HepG2 (cell line): ENCODE results near the gene SLC20A1. TPM values are rescaled to one million over a fixed set of nuclear protein-coding genes. Genes with fewer than 3 reads are reported as not detected.

Source experiments
- ARNTL ChIP-seq: sonication (generic); formaldehyde crosslinking; IDR thresholded peaks from 2 replicates; pipeline ENCODE4 v1.4.0; 2020; ENCODE audit warnings: mild to moderate bottlenecking, missing genetic modification reagents
- FOXK2 ChIP-seq: fragments of 450-650 bp; IDR thresholded peaks from 2 replicates; pipeline ENCODE4 v1.6.1; 2016
- HDAC2 ChIP-seq: sonication (generic); formaldehyde crosslinking; IDR thresholded peaks from 2 replicates; pipeline ENCODE4 v1.4.0; 2020; ENCODE audit warnings: missing genetic modification reagents
- KDM2A ChIP-seq: sonication (generic); formaldehyde crosslinking; IDR thresholded peaks from 2 replicates; pipeline ENCODE4 v1.4.0; 2020; ENCODE audit warnings: low read depth, missing genetic modification reagents, borderline replicate concordance
- PPARG ChIP-seq: conservative IDR thresholded peaks from 2 replicates; pipeline ENCODE4 v1.6.1; 2016; ENCODE audit warnings: missing biosample characterization, missing genetic modification reagents
- SKIL ChIP-seq: sonication (generic); formaldehyde crosslinking; IDR thresholded peaks from 2 replicates; pipeline ENCODE4 v1.8.0; 2022; ENCODE audit warnings: missing genetic modification reagents, mild to moderate bottlenecking, moderate library complexity, borderline replicate concordance
- ZNF12 ChIP-seq: sonication (generic); formaldehyde crosslinking; IDR thresholded peaks from 2 replicates; pipeline ENCODE4 v1.5.0; 2020; ENCODE audit warnings: missing genetic modification reagents
- ZNF263 ChIP-seq: sonication (generic); formaldehyde crosslinking; IDR thresholded peaks from 2 replicates; pipeline ENCODE4 v1.4.0; 2020; ENCODE audit warnings: missing genetic modification reagents
- ZNF644 ChIP-seq: IDR thresholded peaks from 2 replicates; pipeline ENCODE4 v1.6.1; 2016; ENCODE audit warnings: low read depth
- ZNF672 ChIP-seq: sonication (generic); formaldehyde crosslinking; IDR thresholded peaks from 2 replicates; pipeline ENCODE4 v1.8.1; 2022; ENCODE audit warnings: missing genetic modification reagents
- ZNF737 ChIP-seq: sonication (generic); formaldehyde crosslinking; IDR thresholded peaks from 2 replicates; pipeline ENCODE4 v1.5.0; 2020; ENCODE audit warnings: missing genetic modification reagents, mild to moderate bottlenecking, borderline replicate concordance
- polyA plus RNA-seq, 8 experiments: library from polyadenylated mRNA; depleted of rRNA in 3 of 8; stranded (reverse) in 7 of 8; unstranded in 1 of 8; fragments of >200 nt; fragmentation: Illumina TruSeq in 4 of 8; extraction: Trizol in 4 of 8; gene quantifications; 2 replicates each; pipeline versions ENCODE4 v1.2.1 to v1.2.3, GENCODE V29; 2011 to 2016; ENCODE audit warnings: low read depth in 4 of 8, missing spikeins in 1 of 8, mixed read lengths in 1 of 8; ENCODE audit not compliant: insufficient read depth in 1 of 8
- total RNA-seq, 5 experiments: library from RNA; depleted of rRNA; stranded (reverse); fragments of >200 nt; fragmentation: Illumina TruSeq; extraction: Trizol; gene quantifications; 2 replicates each; pipeline ENCODE4 v1.2.3, GENCODE V29; 2016; ENCODE audit warnings: low read depth in 1 of 5
- TF ChIP-seq, protein P1 (sequence below): IDR thresholded peaks from 2 replicates; pipeline ENCODE4 v1.6.1; 2016; ENCODE audit warnings: missing compliant biosample characterization, missing genetic modification reagents, borderline replicate concordance
- TF ChIP-seq, protein P2 (sequence below): IDR thresholded peaks from 2 replicates; pipeline ENCODE4 v1.6.1; 2016; ENCODE audit warnings: low read depth, control low read depth
- TF ChIP-seq, protein P3 (sequence below): sonication (generic); formaldehyde crosslinking; IDR thresholded peaks from 2 replicates; pipeline ENCODE4 v1.4.0; 2020; ENCODE audit warnings: mild to moderate bottlenecking, missing genetic modification reagents
- TF ChIP-seq, protein P4 (sequence below): sonication (generic); formaldehyde crosslinking; IDR thresholded peaks from 2 replicates; pipeline ENCODE4 v1.4.0; 2020; ENCODE audit warnings: mild to moderate bottlenecking, missing genetic modification reagents, borderline replicate concordance

SLC20A1 gene
- total and polyA plus RNA-seq, 2 of the 13 experiments (the other 11 are each of a cell fraction or from before 2014, with no cell fraction given), result 54.0 to 85.9 TPM

- TF ChIP-seq ZNF737 (no peak), KDM2A (peak; percentile 73; the same call in 1 of the 2 replicates), HDAC2 (CRISPR knock-in tag) (peak; percentile 84; the same call in 1 of the 2 replicates), ARNTL (CRISPR knock-in tag) (peak; percentile 63; the same call in 1 of the 2 replicates), ZNF672 (CRISPR knock-in tag) (no peak), SKIL (CRISPR knock-in tag) (peak; percentile 73; the same call in 1 of the 2 replicates), ZNF644 (CRISPR knock-in tag) (peak; percentile 59; the same call in 1 of the 2 replicates), ZNF12 (CRISPR knock-in tag) (peak; percentile 86), PPARG (CRISPR knock-in tag) (peak; percentile 69; the same call in 1 of the 2 replicates), ZNF263 (CRISPR knock-in tag) (peak; percentile 62; the same call in 1 of the 2 replicates), FOXK2 (peak; percentile 71)
- TF ChIP-seq, protein P1, sequence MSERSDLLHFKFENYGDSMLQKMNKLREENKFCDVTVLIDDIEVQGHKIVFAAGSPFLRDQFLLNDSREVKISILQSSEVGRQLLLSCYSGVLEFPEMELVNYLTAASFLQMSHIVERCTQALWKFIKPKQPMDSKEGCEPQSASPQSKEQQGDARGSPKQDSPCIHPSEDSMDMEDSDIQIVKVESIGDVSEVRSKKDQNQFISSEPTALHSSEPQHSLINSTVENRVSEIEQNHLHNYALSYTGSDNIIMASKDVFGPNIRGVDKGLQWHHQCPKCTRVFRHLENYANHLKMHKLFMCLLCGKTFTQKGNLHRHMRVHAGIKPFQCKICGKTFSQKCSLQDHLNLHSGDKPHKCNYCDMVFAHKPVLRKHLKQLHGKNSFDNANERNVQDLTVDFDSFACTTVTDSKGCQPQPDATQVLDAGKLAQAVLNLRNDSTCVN (CRISPR knock-in tag), result peak; percentile 78
- TF ChIP-seq, protein P2, sequence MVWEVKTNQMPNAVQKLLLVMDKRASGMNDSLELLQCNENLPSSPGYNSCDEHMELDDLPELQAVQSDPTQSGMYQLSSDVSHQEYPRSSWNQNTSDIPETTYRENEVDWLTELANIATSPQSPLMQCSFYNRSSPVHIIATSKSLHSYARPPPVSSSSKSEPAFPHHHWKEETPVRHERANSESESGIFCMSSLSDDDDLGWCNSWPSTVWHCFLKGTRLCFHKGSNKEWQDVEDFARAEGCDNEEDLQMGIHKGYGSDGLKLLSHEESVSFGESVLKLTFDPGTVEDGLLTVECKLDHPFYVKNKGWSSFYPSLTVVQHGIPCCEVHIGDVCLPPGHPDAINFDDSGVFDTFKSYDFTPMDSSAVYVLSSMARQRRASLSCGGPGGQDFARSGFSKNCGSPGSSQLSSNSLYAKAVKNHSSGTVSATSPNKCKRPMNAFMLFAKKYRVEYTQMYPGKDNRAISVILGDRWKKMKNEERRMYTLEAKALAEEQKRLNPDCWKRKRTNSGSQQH (CRISPR knock-in tag), result no peak; the same call in 1 of the 2 replicates
- TF ChIP-seq, protein P3, sequence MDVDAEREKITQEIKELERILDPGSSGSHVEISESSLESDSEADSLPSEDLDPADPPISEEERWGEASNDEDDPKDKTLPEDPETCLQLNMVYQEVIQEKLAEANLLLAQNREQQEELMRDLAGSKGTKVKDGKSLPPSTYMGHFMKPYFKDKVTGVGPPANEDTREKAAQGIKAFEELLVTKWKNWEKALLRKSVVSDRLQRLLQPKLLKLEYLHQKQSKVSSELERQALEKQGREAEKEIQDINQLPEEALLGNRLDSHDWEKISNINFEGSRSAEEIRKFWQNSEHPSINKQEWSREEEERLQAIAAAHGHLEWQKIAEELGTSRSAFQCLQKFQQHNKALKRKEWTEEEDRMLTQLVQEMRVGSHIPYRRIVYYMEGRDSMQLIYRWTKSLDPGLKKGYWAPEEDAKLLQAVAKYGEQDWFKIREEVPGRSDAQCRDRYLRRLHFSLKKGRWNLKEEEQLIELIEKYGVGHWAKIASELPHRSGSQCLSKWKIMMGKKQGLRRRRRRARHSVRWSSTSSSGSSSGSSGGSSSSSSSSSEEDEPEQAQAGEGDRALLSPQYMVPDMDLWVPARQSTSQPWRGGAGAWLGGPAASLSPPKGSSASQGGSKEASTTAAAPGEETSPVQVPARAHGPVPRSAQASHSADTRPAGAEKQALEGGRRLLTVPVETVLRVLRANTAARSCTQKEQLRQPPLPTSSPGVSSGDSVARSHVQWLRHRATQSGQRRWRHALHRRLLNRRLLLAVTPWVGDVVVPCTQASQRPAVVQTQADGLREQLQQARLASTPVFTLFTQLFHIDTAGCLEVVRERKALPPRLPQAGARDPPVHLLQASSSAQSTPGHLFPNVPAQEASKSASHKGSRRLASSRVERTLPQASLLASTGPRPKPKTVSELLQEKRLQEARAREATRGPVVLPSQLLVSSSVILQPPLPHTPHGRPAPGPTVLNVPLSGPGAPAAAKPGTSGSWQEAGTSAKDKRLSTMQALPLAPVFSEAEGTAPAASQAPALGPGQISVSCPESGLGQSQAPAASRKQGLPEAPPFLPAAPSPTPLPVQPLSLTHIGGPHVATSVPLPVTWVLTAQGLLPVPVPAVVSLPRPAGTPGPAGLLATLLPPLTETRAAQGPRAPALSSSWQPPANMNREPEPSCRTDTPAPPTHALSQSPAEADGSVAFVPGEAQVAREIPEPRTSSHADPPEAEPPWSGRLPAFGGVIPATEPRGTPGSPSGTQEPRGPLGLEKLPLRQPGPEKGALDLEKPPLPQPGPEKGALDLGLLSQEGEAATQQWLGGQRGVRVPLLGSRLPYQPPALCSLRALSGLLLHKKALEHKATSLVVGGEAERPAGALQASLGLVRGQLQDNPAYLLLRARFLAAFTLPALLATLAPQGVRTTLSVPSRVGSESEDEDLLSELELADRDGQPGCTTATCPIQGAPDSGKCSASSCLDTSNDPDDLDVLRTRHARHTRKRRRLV (CRISPR knock-in tag), result 0 out of 2 replicates have a peak, but pooled peaks have one; percentile 43
- TF ChIP-seq, protein P4, sequence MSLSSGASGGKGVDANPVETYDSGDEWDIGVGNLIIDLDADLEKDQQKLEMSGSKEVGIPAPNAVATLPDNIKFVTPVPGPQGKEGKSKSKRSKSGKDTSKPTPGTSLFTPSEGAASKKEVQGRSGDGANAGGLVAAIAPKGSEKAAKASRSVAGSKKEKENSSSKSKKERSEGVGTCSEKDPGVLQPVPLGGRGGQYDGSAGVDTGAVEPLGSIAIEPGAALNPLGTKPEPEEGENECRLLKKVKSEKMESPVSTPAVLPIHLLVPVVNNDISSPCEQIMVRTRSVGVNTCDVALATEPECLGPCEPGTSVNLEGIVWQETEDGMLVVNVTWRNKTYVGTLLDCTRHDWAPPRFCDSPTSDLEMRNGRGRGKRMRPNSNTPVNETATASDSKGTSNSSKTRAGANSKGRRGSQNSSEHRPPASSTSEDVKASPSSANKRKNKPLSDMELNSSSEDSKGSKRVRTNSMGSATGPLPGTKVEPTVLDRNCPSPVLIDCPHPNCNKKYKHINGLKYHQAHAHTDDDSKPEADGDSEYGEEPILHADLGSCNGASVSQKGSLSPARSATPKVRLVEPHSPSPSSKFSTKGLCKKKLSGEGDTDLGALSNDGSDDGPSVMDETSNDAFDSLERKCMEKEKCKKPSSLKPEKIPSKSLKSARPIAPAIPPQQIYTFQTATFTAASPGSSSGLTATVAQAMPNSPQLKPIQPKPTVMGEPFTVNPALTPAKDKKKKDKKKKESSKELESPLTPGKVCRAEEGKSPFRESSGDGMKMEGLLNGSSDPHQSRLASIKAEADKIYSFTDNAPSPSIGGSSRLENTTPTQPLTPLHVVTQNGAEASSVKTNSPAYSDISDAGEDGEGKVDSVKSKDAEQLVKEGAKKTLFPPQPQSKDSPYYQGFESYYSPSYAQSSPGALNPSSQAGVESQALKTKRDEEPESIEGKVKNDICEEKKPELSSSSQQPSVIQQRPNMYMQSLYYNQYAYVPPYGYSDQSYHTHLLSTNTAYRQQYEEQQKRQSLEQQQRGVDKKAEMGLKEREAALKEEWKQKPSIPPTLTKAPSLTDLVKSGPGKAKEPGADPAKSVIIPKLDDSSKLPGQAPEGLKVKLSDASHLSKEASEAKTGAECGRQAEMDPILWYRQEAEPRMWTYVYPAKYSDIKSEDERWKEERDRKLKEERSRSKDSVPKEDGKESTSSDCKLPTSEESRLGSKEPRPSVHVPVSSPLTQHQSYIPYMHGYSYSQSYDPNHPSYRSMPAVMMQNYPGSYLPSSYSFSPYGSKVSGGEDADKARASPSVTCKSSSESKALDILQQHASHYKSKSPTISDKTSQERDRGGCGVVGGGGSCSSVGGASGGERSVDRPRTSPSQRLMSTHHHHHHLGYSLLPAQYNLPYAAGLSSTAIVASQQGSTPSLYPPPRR (CRISPR knock-in tag), result peak; percentile 45; the same call in 1 of the 2 replicates
Observed at GRCh38 chr2:112692495-112692911, 46.8 kb downstream of the SLC20A1 start (continued).
